Mucosa of descending colon (tissue), 3 donors: ENCODE results near the gene LMNTD1. TPM values are rescaled to one million over a fixed set of nuclear protein-coding genes. Genes with fewer than 3 reads are reported as not detected.

ENCODE experiments used
- ATAC-seq: fragments of 200-7000 bp; cut with Tn5 transposase; one replicate; pipeline ENCODE4 v1.9.1; 2020; ENCODE audit warnings: mild to moderate bottlenecking, moderate library complexity
- DNase-seq, 3 donors: peaks; one replicate each; pipeline ENCODE4 v3.0.0-alpha.2; 2020
- H3K36me3 ChIP-seq: fragments of 200-600 bp; one replicate; pipeline ENCODE4 v1.8.0; 2021; ENCODE audit warnings: low read depth, mild to moderate bottlenecking
- H3K4me1 ChIP-seq: fragments of 200-600 bp; one replicate; pipeline ENCODE4 v1.8.0; 2021; ENCODE audit warnings: low read depth, mild to moderate bottlenecking
- H3K4me3 ChIP-seq: fragments of 200-600 bp; one replicate; pipeline ENCODE4 v1.8.0; 2021; ENCODE audit warnings: mild to moderate bottlenecking
- H3K9me3 ChIP-seq: fragments of 200-600 bp; one replicate; pipeline ENCODE4 v1.8.0; 2021; ENCODE audit warnings: mild to moderate bottlenecking
- intact Hi-C, 2 donors: fragments of 100-400 bp; cut with DNase I in 1 of 2; cut with micrococcal nuclease in 1 of 2; formaldehyde crosslinking; loops; one replicate each; pipeline versions ENCODE4 v1.11.0 to v1.11.1; 2022; cut with DNase I, micrococcal nuclease
- total RNA-seq, 3 donors: library from RNA; stranded (reverse); fragmentation: NEBNext Ultra II Directional in 2 of 3; extraction: Animal tissue kit (Norgen Biotek cat#: 25700) in 2 of 3; gene quantifications; one replicate each; pipeline versions ENCODE4 v1.2.1 to v1.2.4, GENCODE V29; 2021 to 2023
- TF ChIP-seq, protein P1 (sequence below): fragments of 200-600 bp; IDR thresholded peaks from one replicate; pipeline ENCODE4 v1.8.0; 2022; ENCODE audit warnings: antibody characterized with exemption, mild to moderate bottlenecking
- donor health status: DM: no; HTN: no; CAD: no; lungs with moderate emphysema.
- donor health status: DM: no; HTN: no; CAD: no.
- donor health status: DM: no; HTN: yes; CAD: no.

Gene LMNTD1
- total RNA-seq, 3 donors from 2014 or later = 0.76 TPM; not detected in 2

DNA sequence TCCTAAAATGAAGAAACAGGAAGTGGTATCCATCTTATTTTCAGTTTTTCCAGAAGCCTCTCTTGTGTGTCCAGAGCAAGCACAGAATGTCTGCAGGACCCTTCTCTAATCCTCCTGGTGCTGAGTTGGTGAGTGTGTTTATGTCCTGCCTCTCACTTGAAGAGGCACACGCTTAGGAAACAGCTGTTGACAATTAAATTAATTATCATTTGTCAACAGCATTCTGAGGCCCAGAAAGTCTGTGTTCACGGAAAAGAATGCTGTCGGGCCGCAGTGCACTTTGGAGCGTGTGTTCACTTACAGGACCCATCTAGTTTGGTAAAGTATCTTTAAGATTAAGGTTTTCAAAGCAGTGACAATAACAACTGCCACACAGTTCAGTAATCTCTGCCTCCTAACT, 70.5 kb downstream of the LMNTD1 start:
- TF ChIP-seq, protein P1, sequence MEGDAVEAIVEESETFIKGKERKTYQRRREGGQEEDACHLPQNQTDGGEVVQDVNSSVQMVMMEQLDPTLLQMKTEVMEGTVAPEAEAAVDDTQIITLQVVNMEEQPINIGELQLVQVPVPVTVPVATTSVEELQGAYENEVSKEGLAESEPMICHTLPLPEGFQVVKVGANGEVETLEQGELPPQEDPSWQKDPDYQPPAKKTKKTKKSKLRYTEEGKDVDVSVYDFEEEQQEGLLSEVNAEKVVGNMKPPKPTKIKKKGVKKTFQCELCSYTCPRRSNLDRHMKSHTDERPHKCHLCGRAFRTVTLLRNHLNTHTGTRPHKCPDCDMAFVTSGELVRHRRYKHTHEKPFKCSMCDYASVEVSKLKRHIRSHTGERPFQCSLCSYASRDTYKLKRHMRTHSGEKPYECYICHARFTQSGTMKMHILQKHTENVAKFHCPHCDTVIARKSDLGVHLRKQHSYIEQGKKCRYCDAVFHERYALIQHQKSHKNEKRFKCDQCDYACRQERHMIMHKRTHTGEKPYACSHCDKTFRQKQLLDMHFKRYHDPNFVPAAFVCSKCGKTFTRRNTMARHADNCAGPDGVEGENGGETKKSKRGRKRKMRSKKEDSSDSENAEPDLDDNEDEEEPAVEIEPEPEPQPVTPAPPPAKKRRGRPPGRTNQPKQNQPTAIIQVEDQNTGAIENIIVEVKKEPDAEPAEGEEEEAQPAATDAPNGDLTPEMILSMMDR = no peak
- DNase-seq (no peak), ATAC-seq (no peak)
- Histone ChIP-seq H3K9me3 (no peaks in the 10 kb centered on the region), H3K4me1 (no peaks in the 10 kb centered on the region), H3K36me3 (no peaks in the 10 kb centered on the region), H3K4me3 (no peak overlapping the region)
- intact Hi-C loops = no loop called here

DNA sequence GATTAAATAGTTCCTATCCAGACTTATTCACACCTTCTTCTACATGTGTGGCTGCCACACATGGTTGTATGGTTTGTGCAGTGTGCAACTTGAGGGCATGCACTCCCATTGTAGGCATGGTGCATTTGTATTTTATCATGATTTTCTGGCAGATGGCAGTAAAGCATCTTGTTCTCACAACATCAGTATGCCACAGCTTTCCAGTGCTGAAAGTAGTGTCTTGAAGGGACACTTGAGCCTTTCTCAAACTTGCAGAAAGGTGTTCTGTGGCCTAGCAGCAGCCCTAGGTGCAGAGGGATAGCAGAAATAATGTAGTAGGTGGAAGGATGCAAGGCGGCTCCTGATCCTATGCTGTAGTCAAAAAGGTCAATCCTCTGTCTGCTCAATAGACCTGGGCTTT, 72.9 kb downstream of the LMNTD1 start:
- no peaks in the 10 kb centered on the region for H3K9me3 ChIP-seq
- TF ChIP-seq, protein P1 = no peak
- no peaks in the 10 kb centered on the region for H3K4me1 ChIP-seq
- no peak overlapping the region for H3K4me3 ChIP-seq
- no peak for DNase-seq
- H3K36me3 ChIP-seq = no peaks in the 10 kb centered on the region
- intact Hi-C loops = no loop called here
- ATAC-seq = no peak

DNA sequence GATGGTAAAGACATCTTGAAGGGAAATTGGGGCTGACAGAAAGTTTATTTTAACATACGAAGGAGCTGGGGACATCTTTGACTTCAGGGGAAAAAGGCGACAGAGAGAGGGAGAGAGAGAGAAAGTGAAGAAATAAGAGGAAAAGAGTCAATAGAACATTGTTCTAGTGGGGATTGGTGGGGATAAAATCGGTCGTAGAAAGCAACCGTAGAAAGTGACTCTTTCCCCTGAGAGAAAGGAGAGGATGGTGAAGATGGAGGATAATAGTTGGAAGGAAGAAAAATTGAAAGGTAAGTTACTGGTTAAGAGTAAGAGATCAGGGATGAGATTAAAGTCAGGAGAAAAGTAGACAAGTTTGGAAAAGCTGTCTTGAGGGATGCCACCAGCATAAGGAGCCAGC, 75.9 kb downstream of the LMNTD1 start:
- no peak for DNase-seq
- Histone ChIP-seq H3K4me3 (no peak overlapping the region), H3K36me3 (no peaks in the 10 kb centered on the region), H3K4me1 (no peaks in the 10 kb centered on the region), H3K9me3 (no peaks in the 10 kb centered on the region)
- intact Hi-C loops = no loop called here
- TF ChIP-seq, protein P1 = no peak
- ATAC-seq = no peak

DNA sequence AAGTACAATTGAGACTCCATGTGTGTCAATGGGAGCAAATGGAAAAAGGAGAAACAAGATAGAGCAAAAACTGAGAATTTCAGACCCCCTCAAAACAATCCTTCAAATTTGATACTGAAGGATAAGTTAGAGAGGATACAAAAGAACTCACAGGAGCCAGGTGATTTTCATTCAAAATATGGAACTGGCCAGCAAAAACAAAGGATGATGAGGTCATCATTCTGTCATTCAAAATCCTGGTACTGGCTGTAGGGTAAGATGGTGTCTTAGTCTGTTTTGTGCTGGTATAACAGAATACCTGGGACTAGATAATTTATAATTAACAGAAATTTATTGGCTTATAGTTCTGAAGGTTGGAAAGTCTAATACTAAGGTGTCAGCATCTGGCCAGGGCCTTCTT, 80.6 kb downstream of the LMNTD1 start:
- intact Hi-C loops = no loop called here
- ATAC-seq (no peak), DNase-seq (no peak)
- no peaks in the 10 kb centered on the region for H3K4me1 ChIP-seq
- TF ChIP-seq, protein P1 = no peak
- H3K9me3 ChIP-seq = no peaks in the 10 kb centered on the region
- no peak overlapping the region for H3K4me3 ChIP-seq
- no peaks in the 10 kb centered on the region for H3K36me3 ChIP-seq

DNA sequence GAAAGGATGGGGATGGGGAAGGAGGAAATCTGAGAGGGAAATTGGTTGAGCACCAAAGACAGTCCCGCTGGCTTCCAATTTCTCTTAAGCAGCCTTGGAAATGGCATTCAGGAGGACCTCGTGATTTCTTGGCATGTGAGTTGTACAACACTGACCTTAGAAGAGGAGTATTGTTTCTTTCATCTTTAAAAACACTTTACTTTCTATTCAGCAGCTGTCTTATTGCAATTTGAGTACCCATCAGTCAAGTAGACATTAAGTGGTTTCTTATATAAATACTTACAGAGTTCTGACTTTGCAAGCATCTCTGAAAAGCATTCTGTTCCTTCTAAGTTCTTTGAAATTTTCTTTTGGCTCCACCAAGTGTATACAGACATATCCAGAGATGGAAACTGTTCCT, 83.2 kb downstream of the LMNTD1 start:
- intact Hi-C loops = no loop called here
- H3K36me3 ChIP-seq = no peaks in the 10 kb centered on the region
- H3K4me3 ChIP-seq = no peak overlapping the region
- TF ChIP-seq, protein P1 = no peak
- no peak for DNase-seq
- H3K9me3 ChIP-seq = no peaks in the 10 kb centered on the region
- no peak for ATAC-seq
- H3K4me1 ChIP-seq = no peaks in the 10 kb centered on the region

DNA sequence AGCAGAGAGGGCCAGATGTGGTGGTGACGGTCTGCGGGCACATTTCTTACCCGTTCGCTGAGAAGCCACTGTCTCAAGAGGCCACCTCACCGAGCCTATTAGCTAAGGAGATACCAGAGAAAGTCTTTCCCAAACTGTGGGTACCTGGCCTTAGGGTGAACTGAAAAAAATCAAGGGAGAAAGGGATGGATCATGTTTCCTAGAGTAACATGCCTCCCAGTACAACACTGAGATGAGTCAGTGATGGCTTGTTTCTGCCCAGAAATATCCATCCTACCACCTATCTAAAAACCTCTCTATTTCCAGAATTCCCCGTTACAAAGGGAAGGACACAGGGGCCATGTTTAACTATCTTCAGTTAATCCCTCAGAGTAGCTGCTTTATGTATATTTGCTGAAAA, 83.7 kb downstream of the LMNTD1 start:
- H3K4me3 ChIP-seq = no peak overlapping the region
- intact Hi-C loops = no loop called here
- ATAC-seq (no peak), DNase-seq (no peak)
- H3K36me3 ChIP-seq = no peaks in the 10 kb centered on the region
- H3K9me3 ChIP-seq = no peaks in the 10 kb centered on the region
- TF ChIP-seq, protein P1 = no peak
- no peaks in the 10 kb centered on the region for H3K4me1 ChIP-seq
